Measurements from ENCODE around the gene CCDC92B.
"Not testable (repeated sequence)": the region's sequence is repeated elsewhere in the genome, so short reads cannot be mapped to it uniquely, and the experiment has no call there.

CCDC92B gene

GRCh38 chr17:2689411-2690164 is 59.9 kb downstream of the CCDC92B start:
- no peak for DNase-seq (ENCODE audit: low read depth)

- DNase-seq (ENCODE audit: low read depth), result no peak
These were observed 60.8 kb downstream of the CCDC92B start for GRCh38 chr17:2688351-2689342.

GRCh38 chr17:2687074-2687418 is 62.4 kb downstream of the CCDC92B start:
- DNase-seq (ENCODE audit: low read depth), result no peak

DNA sequence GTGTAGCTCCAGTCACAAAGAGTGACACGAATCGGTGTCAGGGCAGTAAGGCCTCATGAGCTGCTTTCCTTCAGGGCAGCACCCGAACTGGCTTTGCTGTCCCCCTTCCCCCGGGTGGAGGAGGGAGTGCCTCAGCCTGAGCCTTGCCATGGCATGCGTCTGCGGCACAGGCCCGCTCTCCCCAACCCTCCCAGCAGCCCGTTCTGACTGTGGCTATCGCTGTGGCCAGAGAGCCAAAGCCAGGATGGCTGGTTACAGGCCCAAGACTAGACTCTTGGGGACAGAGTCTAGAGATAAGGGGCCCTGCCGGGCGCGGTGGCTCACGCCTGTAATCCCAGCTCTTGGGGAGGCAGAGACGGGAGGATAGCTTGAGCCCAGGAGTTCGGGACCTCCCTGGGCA is 63.8 kb downstream of the CCDC92B start:
- DNase-seq (ENCODE audit: low read depth), result no peak

- DNase-seq (ENCODE audit: low read depth), result no peak
These were observed 64.9 kb downstream of the CCDC92B start for GRCh38 chr17:2684549-2684948.

DNA sequence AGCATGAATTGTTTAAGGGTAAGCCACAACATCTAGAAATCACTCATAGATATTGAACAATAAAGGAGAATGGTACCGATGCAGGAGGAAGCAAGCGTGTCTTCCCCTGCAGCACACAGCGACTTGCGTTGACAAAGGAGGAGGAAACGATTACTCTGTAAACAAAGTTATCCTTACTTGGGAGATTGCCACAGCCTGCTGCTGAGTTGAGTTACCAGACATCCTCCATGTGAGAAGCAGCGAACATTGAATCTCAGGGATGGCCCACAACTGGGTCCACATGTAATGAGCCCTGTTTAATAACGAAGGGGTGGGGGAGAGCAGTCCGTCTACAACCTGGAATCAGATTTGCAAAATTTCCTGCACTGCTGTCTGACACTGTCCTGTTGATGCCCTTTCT is 65.5 kb downstream of the CCDC92B start:
- DNase-seq (ENCODE audit: low read depth), result no peak

DNA sequence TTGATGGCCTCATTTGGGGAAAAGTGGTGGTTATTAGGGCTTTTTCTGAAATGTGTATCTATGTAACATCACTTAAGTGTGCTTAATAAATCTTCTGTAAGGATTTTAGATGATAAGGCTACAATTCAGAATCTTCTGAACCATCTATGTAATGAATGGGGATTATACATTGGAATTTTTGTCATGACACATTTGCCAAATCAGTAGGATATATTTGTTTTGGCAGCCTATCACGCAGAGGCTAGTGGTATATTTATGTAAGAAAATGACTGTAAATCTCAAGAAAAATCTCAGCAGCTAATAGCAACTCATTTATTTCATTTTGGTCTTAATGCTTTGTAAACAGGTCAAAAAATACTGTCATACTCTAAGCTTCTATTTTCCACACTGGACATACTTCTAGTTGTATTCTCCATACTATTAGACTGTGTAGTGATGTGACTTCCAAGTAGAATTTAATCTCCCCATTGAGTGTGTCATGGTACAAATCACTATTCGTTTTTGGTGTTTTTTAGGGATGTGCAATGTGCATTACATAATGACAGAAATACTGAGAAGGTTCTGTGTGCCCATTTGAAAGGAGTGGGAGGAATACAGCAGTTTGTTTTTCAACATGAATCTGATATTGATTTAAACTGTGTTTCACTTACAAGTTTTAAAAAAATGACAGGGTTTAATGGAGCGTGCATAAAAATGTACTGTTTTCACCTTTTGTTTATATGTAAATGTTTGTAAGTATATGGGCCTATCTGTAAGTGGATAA is 67.1 kb downstream of the CCDC92B start:
- DNase-seq (ENCODE audit: low read depth), result no peak

DNA sequence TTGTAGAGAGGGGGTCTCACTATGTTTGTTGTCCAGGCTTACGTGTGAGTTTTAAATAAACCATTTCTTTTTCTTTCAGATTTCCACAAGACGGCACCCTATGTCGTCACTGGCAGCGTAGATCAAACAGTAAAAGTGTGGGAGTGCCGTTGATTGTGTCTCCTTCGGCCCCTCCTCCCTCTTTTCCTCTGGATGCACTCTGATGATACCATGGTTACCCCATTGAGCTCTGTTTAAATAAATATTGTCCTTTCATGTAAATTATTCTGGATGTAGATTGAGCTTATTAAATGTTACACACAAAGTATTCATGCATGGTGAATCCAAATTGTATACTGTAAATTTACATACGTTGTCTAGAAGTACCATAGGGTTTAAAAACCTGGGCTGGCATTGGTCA is 67.8 kb downstream of the CCDC92B start:
- no peak for DNase-seq (ENCODE audit: low read depth)

- no peak for DNase-seq (ENCODE audit: low read depth)
These were observed 68.5 kb downstream of the CCDC92B start for GRCh38 chr17:2680961-2681360.

DNA sequence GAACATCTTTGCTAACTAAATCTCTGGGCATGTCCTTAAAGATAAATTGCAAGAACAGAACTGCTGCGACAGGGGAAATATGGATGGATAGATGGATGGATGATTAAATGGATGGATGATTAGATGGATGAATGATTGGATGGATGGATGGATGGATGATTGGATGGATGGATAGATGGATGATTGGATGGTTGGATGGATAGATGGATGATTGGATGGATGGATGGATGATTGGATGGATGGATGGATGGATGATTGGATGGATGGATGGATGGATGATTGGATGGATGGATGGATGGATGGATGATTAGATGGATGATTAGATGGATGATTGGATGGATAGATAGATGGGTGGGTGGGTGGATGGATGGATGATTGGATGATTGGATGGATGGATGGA is 70.2 kb downstream of the CCDC92B start:
- not testable (repeated sequence) for DNase-seq (ENCODE audit: low read depth)
